HG03575 (cell line): ENCODE measurements around the gene TXNDC9.
"Not testable (repeated sequence)": the region's sequence is repeated elsewhere in the genome, so short reads cannot be mapped to it uniquely, and the experiment has no call there.

Experiments
- ATAC-seq: cut with Tn5 transposase; IDR thresholded peaks from one replicate; pipeline ENCODE4 v1.9.1; 2021; ENCODE audit not compliant: unreplicated experiment, insufficient number of reproducible peaks, low FRiP score; ENCODE audit errors: extremely low read depth

The TXNDC9 gene

GRCh38 chr2:99337113-99338028 is 1.2 kb upstream of the TXNDC9 start, which contains the start of gene EIF5B:
EIF5B (plus strand) TSS chr2:99337389; CDS start chr2:99337555, 166 bp downstream.
- peak; percentile 31 for ATAC-seq

- ATAC-seq, result peak; percentile 1
Observed at GRCh38 chr2:99336804-99337112, 625 bp upstream of the TXNDC9 start.

- no peak for ATAC-seq
Observed at GRCh38 chr2:99325384-99325783, 10.7 kb downstream of the TXNDC9 start.

- not testable (repeated sequence) for ATAC-seq
Observed at GRCh38 chr2:99317873-99318200, 18.3 kb downstream of the TXNDC9 start.

- no peak for ATAC-seq
Observed at GRCh38 chr2:99317161-99317872, 18.8 kb downstream of the TXNDC9 start.

- ATAC-seq, result not testable (repeated sequence)
Observed at GRCh38 chr2:99301097-99301496, 35.0 kb downstream of the TXNDC9 start, which contains the start of gene LYG1. LYG1 (minus strand) TSS chr2:99301197; CDS start chr2:99295670, 5,527 bp downstream.

- no peak for ATAC-seq
Observed at GRCh38 chr2:99299580-99299979, 36.6 kb downstream of the TXNDC9 start.

GRCh38 chr2:99297994-99298393 is 38.1 kb downstream of the TXNDC9 start:
- no peak for ATAC-seq

GRCh38 chr2:99285526-99285925 is 50.6 kb downstream of the TXNDC9 start:
- ATAC-seq, result no peak

GRCh38 chr2:99279969-99280695 is 56.0 kb downstream of the TXNDC9 start:
- ATAC-seq, result no peak

GRCh38 chr2:99278793-99279291 is 57.3 kb downstream of the TXNDC9 start:
- no peak for ATAC-seq

- not testable (repeated sequence) for ATAC-seq
Observed at GRCh38 chr2:99278195-99278765, 57.9 kb downstream of the TXNDC9 start.

GRCh38 chr2:99275882-99276281 is 60.3 kb downstream of the TXNDC9 start:
- no peak for ATAC-seq
